GM23248 (cell line): ENCODE data around the gene PTGS2. TPM values are rescaled to one million over a fixed set of nuclear protein-coding genes. Genes with fewer than 3 reads are reported as not detected.

Experiments used
- DNase-seq: peaks from one replicate; pipeline ENCODE4 v3.0.0-alpha.2; 2015
- H2AFZ ChIP-seq: fragments of 200-600 bp; sonication (generic); 2 replicates; pipeline ENCODE4 v1.6.1; 2016; ENCODE audit warnings: antibody characterized with exemption
- H3F3A ChIP-seq: fragments of 200-600 bp; sonication (generic); 2 replicates; pipeline ENCODE4 v1.6.1; 2016; ENCODE audit warnings: mild to moderate bottlenecking, antibody characterized with exemption, mixed run types; ENCODE audit not compliant: insufficient read depth
- H3K27ac ChIP-seq: fragments of 200-600 bp; sonication (generic); 2 replicates; pipeline ENCODE4 v1.5.1; 2016; ENCODE audit warnings: mild to moderate bottlenecking
- H3K27me3 ChIP-seq: fragments of 200-600 bp; sonication (generic); replicated peaks from 2 replicates; pipeline ENCODE4 v1.6.1; 2016; ENCODE audit warnings: mild to moderate bottlenecking; ENCODE audit not compliant: insufficient read depth
- H3K36me3 ChIP-seq: fragments of 200-600 bp; sonication (generic); 2 replicates; pipeline ENCODE4 v1.6.1; 2016; ENCODE audit warnings: low read depth, mild to moderate bottlenecking
- H3K4me1 ChIP-seq: fragments of 200-600 bp; sonication (generic); 2 replicates; pipeline ENCODE4 v1.6.1; 2016; ENCODE audit warnings: mild to moderate bottlenecking; ENCODE audit not compliant: insufficient read depth
- H3K4me2 ChIP-seq: fragments of 200-600 bp; sonication (generic); one replicate; pipeline ENCODE4 v1.6.1; 2016; ENCODE audit warnings: mild to moderate bottlenecking; ENCODE audit not compliant: unreplicated experiment
- H3K4me3 ChIP-seq: fragments of 200-600 bp; sonication (generic); 2 replicates; pipeline ENCODE4 v1.5.1; 2016; ENCODE audit warnings: mild to moderate bottlenecking
- H3K79me2 ChIP-seq: fragments of 200-600 bp; sonication (generic); 2 replicates; pipeline ENCODE4 v1.6.1; 2016; ENCODE audit warnings: mild to moderate bottlenecking; ENCODE audit not compliant: insufficient read depth
- H3K9ac ChIP-seq: fragments of 200-600 bp; sonication (generic); 2 replicates; pipeline ENCODE4 v1.6.1; 2016; ENCODE audit warnings: mild to moderate bottlenecking
- H3K9me2 ChIP-seq: fragments of 200-600 bp; sonication (generic); 2 replicates; pipeline ENCODE4 v1.6.1; 2016; ENCODE audit warnings: mixed run types, mild to moderate bottlenecking, moderate library complexity; ENCODE audit not compliant: insufficient read depth
- H3K9me3 ChIP-seq: fragments of 200-600 bp; sonication (generic); one replicate; pipeline ENCODE4 v1.6.1; 2017; ENCODE audit warnings: low read depth
- H4K20me1 ChIP-seq: fragments of 200-600 bp; sonication (generic); 2 replicates; pipeline ENCODE4 v1.6.0; 2016; ENCODE audit not compliant: insufficient read depth
- EZH2 ChIP-seq: fragments of 200-600 bp; sonication (generic); IDR thresholded peaks from 2 replicates; pipeline ENCODE4 v1.6.1; 2018; ENCODE audit warnings: antibody characterized with exemption, mild to moderate bottlenecking; ENCODE audit not compliant: insufficient read depth, poor library complexity, severe bottlenecking
- EZH2phosphoT487 ChIP-seq: fragments of 200-600 bp; sonication (generic); IDR thresholded peaks from 2 replicates; pipeline ENCODE4 v1.6.1; 2018; ENCODE audit warnings: antibody characterized with exemption, moderate library complexity, mild to moderate bottlenecking, low read depth; ENCODE audit not compliant: insufficient read depth
- WGBS, 2 experiments: methylation state at CpG; one replicate each; pipeline ENCODE4 v1.1.6; 2015 to 2017; ENCODE audit warnings: low lambda C conversion rate in 2 of 2, low coverage in 1 of 2; ENCODE audit errors: missing lambda C conversion rate in 2 of 2; 5-methylcytosine and 5-hydroxymethylcytosine counted together
- in situ Hi-C: fragments of 300-500 bp; cut with MboI; formaldehyde crosslinking; loops from 2 replicates; pipeline ENCODE4 v1.15.0; 2020
- polyA plus RNA-seq: library from polyadenylated mRNA; unstranded; fragments of >200 nt; fragmentation: Nextera tagmentation; extraction: Ambion mirVana; gene quantifications from 2 replicates; pipeline ENCODE4 v1.2.1, GENCODE V29; 2016
- total RNA-seq: library from RNA; depleted of rRNA; stranded (reverse); fragments of >200 nt; shearing (Covaris generic); gene quantifications from 2 replicates; pipeline ENCODE4 v1.2.3, GENCODE V29; 2014

PTGS2 gene
- total and polyA plus RNA-seq, 2 experiments from 2014 or later: 50.8 to 69.3 TPM

GRCh38 chr1:186689907-186690306 lies 9.7 kb upstream of the PTGS2 start:
- peaks cover 6% of the 10 kb centered on the region for H3K9me3 ChIP-seq
- TF ChIP-seq EZH2: no peak
- TF ChIP-seq EZH2phosphoT487: no peak
- H3K9me2 ChIP-seq: no peaks in the 10 kb centered on the region
- H3K4me1 ChIP-seq: no peaks in the 10 kb centered on the region
- H3K9ac ChIP-seq: no peak overlapping the region
- no peak overlapping the region for H3K27ac ChIP-seq
- no peaks in the 10 kb centered on the region for H3K27me3 ChIP-seq
- H3K79me2 ChIP-seq: no peaks in the 10 kb centered on the region
- no peaks in the 10 kb centered on the region for H3F3A ChIP-seq
- WGBS, 2 experiments: 11 to 17% methylated on average over 3 of the region's 3 CpGs
- in situ Hi-C loops: loop anchor here (10.0 kb wide), 2 partner anchors 205 to 295 kb away; no protein-coding TSS in a partner anchor
- H4K20me1 ChIP-seq: no peaks in the 10 kb centered on the region
- no peak overlapping the region for H3K4me3 ChIP-seq
- H2AFZ ChIP-seq: no peak overlapping the region
- H3K36me3 ChIP-seq: no peaks in the 10 kb centered on the region
- H3K4me2 ChIP-seq: no peak overlapping the region
- DNase-seq: no peak

GRCh38 chr1:186689376-186689775 lies 9.2 kb upstream of the PTGS2 start:
- Histone ChIP-seq H3K27ac (no peak overlapping the region), H3K4me2 (no peak overlapping the region), H3K9ac (no peak overlapping the region), H3K4me3 (no peak overlapping the region), H3F3A (no peaks in the 10 kb centered on the region), H3K36me3 (no peaks in the 10 kb centered on the region), H3K27me3 (no peaks in the 10 kb centered on the region), H3K79me2 (no peaks in the 10 kb centered on the region), H2AFZ (no peak overlapping the region), H3K4me1 (no peaks in the 10 kb centered on the region), H3K9me3 (peaks cover 6% of the 10 kb centered on the region), H4K20me1 (no peaks in the 10 kb centered on the region), H3K9me2 (no peaks in the 10 kb centered on the region)
- in situ Hi-C loops: loop anchor here (10.0 kb wide), 2 partner anchors 205 to 295 kb away; no protein-coding TSS in a partner anchor
- DNase-seq: no peak
- no peak for TF ChIP-seq EZH2phosphoT487
- TF ChIP-seq EZH2: no peak
- WGBS, 2 experiments: 88% methylated on average over 1 of the region's 1 CpG

- H3K9ac ChIP-seq: no peak overlapping the region
- no peaks in the 10 kb centered on the region for H3K36me3 ChIP-seq
- in situ Hi-C loops: loop anchor here (10.0 kb wide), 2 partner anchors 199 to 301 kb away; no protein-coding TSS in a partner anchor
- no peaks in the 10 kb centered on the region for H3K9me2 ChIP-seq
- no peaks in the 10 kb centered on the region for H4K20me1 ChIP-seq
- no peak overlapping the region for H3K27ac ChIP-seq
- DNase-seq: no peak
- H3K4me1 ChIP-seq: peaks cover 16% of the 10 kb centered on the region
- peaks cover 6% of the 10 kb centered on the region for H3K9me3 ChIP-seq
- H2AFZ ChIP-seq: no peak overlapping the region
- no peak overlapping the region for H3K4me3 ChIP-seq
- TF ChIP-seq EZH2: no peak
- no peak for TF ChIP-seq EZH2phosphoT487
- no peak overlapping the region for H3K4me2 ChIP-seq
- 98 to 99% methylated on average over 6 of the region's 6 CpGs for WGBS, 2 experiments
- H3K79me2 ChIP-seq: peaks cover 30% of the 10 kb centered on the region
- no peaks in the 10 kb centered on the region for H3K27me3 ChIP-seq
- peaks cover 22% of the 10 kb centered on the region for H3F3A ChIP-seq
These were observed 3.6 kb upstream of the PTGS2 start for GRCh38 chr1:186683652-186684410.

- peaks cover 34% of the 10 kb centered on the region for H3K79me2 ChIP-seq
- WGBS, 2 experiments: 2 to 4% methylated on average over 1 of the region's 1 CpG
- H3F3A ChIP-seq: peaks cover 31% of the 10 kb centered on the region
- in situ Hi-C loops: loop anchor here (10.0 kb wide), 2 partner anchors 198 to 302 kb away; no protein-coding TSS in a partner anchor
- H3K4me3 ChIP-seq: peak overlapping the region; percentile 91
- peak; percentile 81 for DNase-seq
- H2AFZ ChIP-seq: peak overlapping the region; percentile 60
- H3K4me1 ChIP-seq: peaks cover 16% of the 10 kb centered on the region
- no peaks in the 10 kb centered on the region for H4K20me1 ChIP-seq
- H3K4me2 ChIP-seq: peak overlapping the region; percentile 89
- peaks cover 6% of the 10 kb centered on the region for H3K9me3 ChIP-seq
- TF ChIP-seq EZH2: no peak
- no peaks in the 10 kb centered on the region for H3K27me3 ChIP-seq
- peak overlapping the region; percentile 90 for H3K27ac ChIP-seq
- H3K9ac ChIP-seq: peak overlapping the region; percentile 94
- H3K36me3 ChIP-seq: peaks cover 4% of the 10 kb centered on the region; the same call in 1 of the 2 replicates
- no peaks in the 10 kb centered on the region for H3K9me2 ChIP-seq
These were observed 2.5 kb upstream of the PTGS2 start for GRCh38 chr1:186682736-186683135.
